Bronchial epithelial cell (primary cell): ENCODE measurements around the gene FXYD4. TPM values are rescaled to one million over a fixed set of nuclear protein-coding genes. Genes with fewer than 3 reads are reported as not detected.

ENCODE experiments used
- DNase-seq: peaks from one replicate; pipeline ENCODE4 v3.0.0-alpha.2; 2010; ENCODE audit warnings: low read depth
- FAIRE-seq: peaks from 2 replicates; lab custom pipeline; 2011; peaks lifted over from hg19 to GRCh38; lab: Jason Lieb, UNC
- H3K27me3 ChIP-seq: 2 replicates; pipeline ENCODE4 v1.5.1; 2011; ENCODE audit warnings: low read length; ENCODE audit not compliant: control insufficient read depth, insufficient read depth
- H3K36me3 ChIP-seq: 2 replicates; pipeline ENCODE4 v1.5.1; 2011; ENCODE audit warnings: low read length; ENCODE audit not compliant: control insufficient read depth, insufficient read depth
- H3K4me3 ChIP-seq: 2 replicates; pipeline ENCODE4 v1.5.1; 2011; ENCODE audit warnings: mild to moderate bottlenecking, low read depth, low read length, control low read depth
- total RNA-seq: library from RNA; depleted of rRNA; stranded (reverse); fragments of >200 nt; gene quantifications from 2 replicates; pipeline ENCODE4 v1.2.1, GENCODE V29; 2014
- TF ChIP-seq, protein P1 (sequence below): IDR thresholded peaks from 2 replicates; pipeline ENCODE4 v1.5.1; 2011; ENCODE audit warnings: mild to moderate bottlenecking, moderate library complexity, low read length, control low read depth, inconsistent platforms; ENCODE audit not compliant: insufficient read depth, severe bottlenecking

The FXYD4 gene
- total RNA-seq, 1 donor from 2014 or later = not detected

DNA sequence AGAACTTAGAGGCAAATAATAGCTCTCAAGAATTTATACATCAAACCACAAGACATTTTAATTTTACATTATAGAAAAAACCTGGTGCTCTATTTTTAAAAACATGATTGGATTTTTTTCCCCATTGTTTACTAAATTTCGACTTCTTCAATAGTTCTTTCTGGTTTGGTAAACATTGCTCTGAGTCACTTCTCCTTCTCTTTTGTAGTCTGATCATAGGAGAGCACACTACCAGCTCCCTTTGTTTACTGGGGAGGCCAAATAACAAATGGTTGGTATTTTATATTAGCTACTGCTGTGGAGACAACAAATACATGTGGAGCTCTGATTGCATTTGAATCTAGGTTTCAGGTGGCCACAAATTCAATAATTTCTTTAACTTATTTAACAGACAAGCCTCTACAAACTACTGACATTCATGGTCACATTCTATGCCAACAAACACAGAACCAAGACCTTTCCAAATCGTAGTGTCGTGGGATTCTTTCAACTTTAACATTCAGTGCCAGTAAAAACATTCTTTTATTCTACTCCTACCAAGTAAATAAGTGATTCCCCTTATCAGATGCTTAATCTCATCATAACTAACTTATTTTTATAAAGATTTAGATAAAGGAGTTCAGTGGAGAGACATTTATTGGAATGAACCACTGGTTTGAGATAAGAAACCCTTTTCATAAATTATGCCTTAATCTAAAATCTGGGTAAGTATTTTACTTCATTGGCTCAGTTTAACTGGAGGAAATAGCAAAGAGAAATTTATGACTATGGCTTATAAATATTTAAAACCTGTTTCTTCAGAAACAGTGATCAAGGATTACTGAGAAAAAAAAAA is 17.7 kb upstream of the FXYD4 start:
- TF ChIP-seq, protein P1, sequence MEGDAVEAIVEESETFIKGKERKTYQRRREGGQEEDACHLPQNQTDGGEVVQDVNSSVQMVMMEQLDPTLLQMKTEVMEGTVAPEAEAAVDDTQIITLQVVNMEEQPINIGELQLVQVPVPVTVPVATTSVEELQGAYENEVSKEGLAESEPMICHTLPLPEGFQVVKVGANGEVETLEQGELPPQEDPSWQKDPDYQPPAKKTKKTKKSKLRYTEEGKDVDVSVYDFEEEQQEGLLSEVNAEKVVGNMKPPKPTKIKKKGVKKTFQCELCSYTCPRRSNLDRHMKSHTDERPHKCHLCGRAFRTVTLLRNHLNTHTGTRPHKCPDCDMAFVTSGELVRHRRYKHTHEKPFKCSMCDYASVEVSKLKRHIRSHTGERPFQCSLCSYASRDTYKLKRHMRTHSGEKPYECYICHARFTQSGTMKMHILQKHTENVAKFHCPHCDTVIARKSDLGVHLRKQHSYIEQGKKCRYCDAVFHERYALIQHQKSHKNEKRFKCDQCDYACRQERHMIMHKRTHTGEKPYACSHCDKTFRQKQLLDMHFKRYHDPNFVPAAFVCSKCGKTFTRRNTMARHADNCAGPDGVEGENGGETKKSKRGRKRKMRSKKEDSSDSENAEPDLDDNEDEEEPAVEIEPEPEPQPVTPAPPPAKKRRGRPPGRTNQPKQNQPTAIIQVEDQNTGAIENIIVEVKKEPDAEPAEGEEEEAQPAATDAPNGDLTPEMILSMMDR = no peak
- DNase-seq (no peak), FAIRE-seq (no peak)
- H3K27me3 ChIP-seq = no peaks in the 10 kb centered on the region
- H3K4me3 ChIP-seq = no peak overlapping the region
- H3K36me3 ChIP-seq = no peaks in the 10 kb centered on the region

DNA sequence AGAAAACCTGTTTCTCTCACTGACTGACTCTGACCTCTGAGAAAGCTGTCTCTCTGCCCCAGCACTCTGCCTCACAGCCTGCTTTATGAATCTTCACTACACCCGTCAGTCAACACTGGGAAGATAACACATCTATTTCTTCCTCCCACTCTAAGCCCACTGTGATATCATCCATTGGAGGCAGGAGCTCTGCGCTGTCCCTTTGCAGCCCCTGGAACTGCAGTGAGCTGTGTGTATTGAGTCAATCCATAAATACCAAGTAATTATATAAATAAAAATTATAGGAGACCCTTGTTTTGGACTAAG is 17.2 kb upstream of the FXYD4 start:
- no peak for DNase-seq
- Histone ChIP-seq H3K36me3 (no peaks in the 10 kb centered on the region), H3K4me3 (no peak overlapping the region), H3K27me3 (no peaks in the 10 kb centered on the region)
- TF ChIP-seq, protein P1 = no peak
- no peak for FAIRE-seq

DNA sequence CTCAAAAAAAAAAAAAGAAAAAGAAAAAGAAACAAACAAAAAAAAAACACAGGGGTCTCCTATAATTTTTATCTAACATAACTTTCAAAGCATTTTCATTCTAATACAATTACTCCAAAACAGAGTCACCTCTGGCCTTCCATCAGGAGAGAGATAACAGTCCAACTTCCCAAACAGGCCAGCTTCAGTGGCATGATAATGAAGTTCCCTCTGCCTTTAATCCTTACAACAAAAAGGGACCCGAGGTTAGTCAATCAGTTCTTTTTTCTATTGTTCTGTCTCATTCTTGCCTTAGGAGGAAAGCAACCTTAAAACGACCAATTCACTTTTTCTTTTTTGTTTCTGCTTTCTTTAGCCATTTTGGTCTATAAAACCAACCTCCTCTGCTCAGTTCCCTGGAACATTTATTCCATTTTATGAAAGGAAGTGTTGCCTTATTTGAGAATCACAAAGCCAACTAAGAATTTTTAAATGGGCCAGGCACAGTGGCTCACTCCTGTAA is 16.5 kb upstream of the FXYD4 start:
- Histone ChIP-seq H3K27me3 (no peaks in the 10 kb centered on the region), H3K4me3 (no peak overlapping the region), H3K36me3 (no peaks in the 10 kb centered on the region)
- DNase-seq (no peak), FAIRE-seq (no peak)
- TF ChIP-seq, protein P1 = no peak

DNA sequence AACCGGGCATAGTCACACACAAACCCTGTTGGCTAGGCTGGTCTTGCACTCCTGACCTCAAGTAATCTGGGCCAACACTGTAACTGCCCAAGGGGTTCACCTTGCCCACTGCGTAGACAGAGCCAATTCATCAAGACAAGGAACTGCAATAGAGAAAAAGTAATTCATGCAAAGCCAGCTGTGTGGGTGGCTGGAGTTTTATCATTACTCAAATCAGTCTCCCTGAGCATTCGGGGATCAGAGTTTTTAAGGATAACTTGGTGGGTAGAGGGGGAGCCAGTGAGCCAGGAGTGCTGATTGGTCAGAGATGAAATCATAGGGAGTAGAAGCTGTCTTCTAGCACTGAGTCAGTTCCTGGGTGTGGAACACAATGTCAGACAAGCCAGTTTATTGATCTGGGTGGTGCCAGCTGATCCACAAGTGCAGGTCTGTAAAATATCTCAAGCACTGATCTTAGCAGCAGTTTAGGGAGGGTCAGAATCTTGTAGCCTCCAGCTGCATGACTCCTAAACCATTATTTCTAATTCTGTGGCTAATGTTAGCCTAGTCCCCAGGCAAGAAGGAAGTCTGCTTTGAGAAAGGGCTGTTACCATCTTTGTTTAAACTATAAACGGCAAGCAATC is 15.6 kb upstream of the FXYD4 start:
- Histone ChIP-seq H3K4me3 (no peak overlapping the region), H3K36me3 (no peaks in the 10 kb centered on the region), H3K27me3 (no peaks in the 10 kb centered on the region)
- peak; percentile 86 for DNase-seq
- TF ChIP-seq, protein P1 = no peak
- FAIRE-seq = no peak

DNA sequence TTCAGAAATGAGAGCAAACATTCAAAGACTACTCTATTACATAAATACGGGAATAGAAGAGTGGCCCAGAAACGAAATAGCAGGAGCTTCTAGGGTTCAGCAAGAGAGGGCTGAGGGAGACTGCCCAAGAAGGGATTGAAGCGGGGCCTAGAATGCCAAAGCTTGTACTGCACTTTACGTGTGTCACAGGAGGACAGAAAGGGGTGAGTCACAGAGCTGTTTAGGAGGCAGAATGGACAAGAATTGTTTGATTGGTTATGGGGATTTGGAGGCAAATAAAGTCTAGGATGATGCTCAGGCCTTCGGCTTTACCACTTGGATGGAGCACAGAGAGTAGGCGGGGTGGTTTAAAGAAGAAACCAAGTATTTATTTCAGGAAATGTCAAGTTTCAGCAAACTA is 11.3 kb upstream of the FXYD4 start:
- Histone ChIP-seq H3K36me3 (no peaks in the 10 kb centered on the region), H3K4me3 (no peak overlapping the region), H3K27me3 (no peaks in the 10 kb centered on the region)
- TF ChIP-seq, protein P1 = no peak
- DNase-seq (peak; percentile 27), FAIRE-seq (no peak)
